CD4-positive, alpha-beta T cell (primary cell): ENCODE measurements around the gene HMOX1. TPM values are rescaled to one million over a fixed set of nuclear protein-coding genes. Genes with fewer than 3 reads are reported as not detected.

Experiments
- ATAC-seq: fragments of 200-7000 bp; cut with Tn5 transposase; one replicate; pipeline ENCODE4 v1.10.0; 2022; ENCODE audit warnings: mild to moderate bottlenecking; ENCODE audit not compliant: poor library complexity
- CTCF ChIA-PET: fragments of 350-600 bp; sonication (Branson Sonifier 250); formaldehyde crosslinking; loops from one replicate; lab custom pipeline; 2021; ENCODE audit warnings: antibody characterized with exemption, inconsistent platforms; lab: Charles Lee
- POLR2A ChIA-PET: fragments of 350-600 bp; sonication (Branson Sonifier 250); formaldehyde crosslinking; loops from one replicate; lab custom pipeline; 2021; ENCODE audit warnings: antibody characterized with exemption, inconsistent platforms; lab: Charles Lee
- DNase-seq, 14 experiments: peaks; one replicate each; pipeline ENCODE4 v3.0.0-alpha.2; 2013 to 2020; ENCODE audit warnings: mixed read lengths in 2 of 14
- H3K27ac ChIP-seq, 2 donors: one replicate each; pipeline versions ENCODE4 v1.5.1 to v1.7.0; 2013; ENCODE audit warnings: low read length in 2 of 2, low read depth in 1 of 2, mild to moderate bottlenecking in 1 of 2
- H3K27me3 ChIP-seq, 2 experiments: 1 replicate in 1 of 2; 2 replicates in 1 of 2; pipeline versions ENCODE4 v1.6.1 to v1.7.0; 2013; ENCODE audit warnings: low read length in 2 of 2, control low read depth in 1 of 2, mild to moderate bottlenecking in 1 of 2, moderate library complexity in 1 of 2; ENCODE audit not compliant: insufficient read depth in 2 of 2, control insufficient read depth in 1 of 2
- H3K36me3 ChIP-seq: one replicate; pipeline ENCODE4 v1.6.1; 2013; ENCODE audit warnings: low read length, control low read depth; ENCODE audit not compliant: insufficient read depth
- H3K4me1 ChIP-seq: one replicate; pipeline ENCODE4 v1.6.1; 2013; ENCODE audit warnings: low read length, control low read depth; ENCODE audit not compliant: insufficient read depth
- H3K4me3 ChIP-seq: one replicate; pipeline ENCODE4 v1.5.1; 2013; ENCODE audit warnings: mild to moderate bottlenecking, low read length, moderate library complexity
- H3K9me3 ChIP-seq, 2 experiments: 1 replicate in 1 of 2; 2 replicates in 1 of 2; pipeline versions ENCODE4 v1.6.1 to v1.7.0; 2013; ENCODE audit warnings: low read length in 2 of 2, mild to moderate bottlenecking in 2 of 2, control low read depth in 1 of 2, moderate library complexity in 1 of 2; ENCODE audit not compliant: control insufficient read depth in 1 of 2, insufficient read depth in 1 of 2
- H3K27ac Mint-ChIP-seq: one replicate; pipeline ENCODE4 v1.8.0; 2020; ENCODE audit warnings: mixed read lengths
- H3K27me3 Mint-ChIP-seq: one replicate; pipeline ENCODE4 v1.8.0; 2021; ENCODE audit warnings: mixed read lengths
- H3K36me3 Mint-ChIP-seq: one replicate; pipeline ENCODE4 v1.8.0; 2021; ENCODE audit warnings: low read depth, mixed read lengths
- H3K4me1 Mint-ChIP-seq: one replicate; pipeline ENCODE4 v1.8.0; 2021; ENCODE audit warnings: low read depth, mixed read lengths
- H3K4me3 Mint-ChIP-seq: one replicate; pipeline ENCODE4 v1.8.0; 2020; ENCODE audit warnings: mild to moderate bottlenecking, mixed read lengths
- H3K9me3 Mint-ChIP-seq: one replicate; pipeline ENCODE4 v1.8.0; 2020; ENCODE audit warnings: mixed read lengths
- intact Hi-C, 2 experiments: fragments of 100-400 bp; cut with DNase I in 1 of 2; cut with micrococcal nuclease in 1 of 2; formaldehyde crosslinking; loops; one replicate each; pipeline versions ENCODE4 v1.15.1 to v1.9.0; 2023 to 2025; cut with DNase I, micrococcal nuclease
- total RNA-seq, 174 experiments: library from RNA in 2 of 174; stranded (reverse) in 2 of 174; gene quantifications; one replicate each; pipeline ENCODE4 v1.2.3 and lab custom pipeline; 2021 to 2026
- TF ChIP-seq, protein P1 (sequence below): fragments of 200-600 bp; IDR thresholded peaks from one replicate; pipeline ENCODE4 v1.8.0; 2022; ENCODE audit warnings: antibody characterized with exemption, mild to moderate bottlenecking

The HMOX1 gene
- total RNA-seq, 2 experiments from 2014 or later, result 1.1 to 1.5 TPM

DNA sequence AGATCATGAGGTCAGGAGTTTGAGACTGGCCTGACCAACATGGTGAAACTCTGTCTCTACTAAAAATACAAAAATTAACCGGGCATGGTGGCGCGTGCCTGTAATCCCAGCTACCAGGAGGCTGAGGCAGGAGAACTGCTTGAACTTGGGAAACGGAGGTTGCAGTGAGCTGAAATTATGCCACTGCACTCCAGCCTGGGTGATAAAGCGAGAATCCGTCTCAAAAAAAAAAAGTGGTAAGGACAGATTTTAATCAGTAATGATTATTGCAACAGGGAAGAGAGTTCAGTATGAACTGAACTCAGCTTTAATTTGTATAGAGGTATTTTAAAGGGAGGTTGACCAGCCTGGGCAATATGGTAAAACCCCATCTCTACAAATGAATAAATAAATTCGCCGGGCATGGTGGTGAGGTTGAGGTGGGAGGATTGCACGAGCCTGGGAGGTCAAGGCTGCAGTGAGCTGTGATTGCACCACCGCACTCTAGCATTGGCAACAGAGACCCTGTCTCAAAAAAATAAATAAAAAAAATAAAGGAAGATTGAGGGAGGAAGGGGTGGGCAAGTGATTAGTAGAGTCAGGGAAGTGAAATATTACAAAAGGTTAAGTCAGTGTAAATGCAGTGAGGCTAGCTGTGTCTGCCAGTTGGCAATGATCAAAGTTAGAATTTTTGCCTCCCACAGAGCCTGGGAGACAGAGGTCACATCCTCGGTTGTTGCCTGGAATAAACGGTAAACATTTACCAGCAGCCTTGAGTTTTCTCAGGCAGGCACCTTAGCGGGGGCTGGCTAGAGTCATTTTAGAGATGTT lies 16.4 kb downstream of the HMOX1 start:
- no peak for ATAC-seq
- Histone ChIP-seq H3K4me1 (peaks cover 27% of the 10 kb centered on the region), H3K4me3 (no peak overlapping the region), H3K27ac (no peak overlapping the region), H3K27me3 (no peaks in the 10 kb centered on the region), H3K36me3 (no peaks in the 10 kb centered on the region), H3K9me3 (no peaks in the 10 kb centered on the region)
- DNase-seq, result no peak
- Mint-ChIP-seq H3K4me3 (peak overlapping the region; percentile 27), H3K9me3 (no peaks in the 10 kb centered on the region), H3K4me1 (peaks cover 18% of the 10 kb centered on the region), H3K27ac (no peak overlapping the region), H3K27me3 (no peaks in the 10 kb centered on the region), H3K36me3 (peaks cover 18% of the 10 kb centered on the region)
- ChIA-PET CTCF (no interaction called here), POLR2A (interaction anchor here (0.9 kb wide), 1 partner anchor 98 kb away, joined by 3 read pairs; the partner anchor contains the start of gene TOM1)
- intact Hi-C loops, result loop anchor here in 1 of 2 experiments (5.0 kb wide), 3 partner anchors 45 to 1110 kb away; partner anchors contain the start of genes FOXRED2 and HMGXB4
- TF ChIP-seq, protein P1, sequence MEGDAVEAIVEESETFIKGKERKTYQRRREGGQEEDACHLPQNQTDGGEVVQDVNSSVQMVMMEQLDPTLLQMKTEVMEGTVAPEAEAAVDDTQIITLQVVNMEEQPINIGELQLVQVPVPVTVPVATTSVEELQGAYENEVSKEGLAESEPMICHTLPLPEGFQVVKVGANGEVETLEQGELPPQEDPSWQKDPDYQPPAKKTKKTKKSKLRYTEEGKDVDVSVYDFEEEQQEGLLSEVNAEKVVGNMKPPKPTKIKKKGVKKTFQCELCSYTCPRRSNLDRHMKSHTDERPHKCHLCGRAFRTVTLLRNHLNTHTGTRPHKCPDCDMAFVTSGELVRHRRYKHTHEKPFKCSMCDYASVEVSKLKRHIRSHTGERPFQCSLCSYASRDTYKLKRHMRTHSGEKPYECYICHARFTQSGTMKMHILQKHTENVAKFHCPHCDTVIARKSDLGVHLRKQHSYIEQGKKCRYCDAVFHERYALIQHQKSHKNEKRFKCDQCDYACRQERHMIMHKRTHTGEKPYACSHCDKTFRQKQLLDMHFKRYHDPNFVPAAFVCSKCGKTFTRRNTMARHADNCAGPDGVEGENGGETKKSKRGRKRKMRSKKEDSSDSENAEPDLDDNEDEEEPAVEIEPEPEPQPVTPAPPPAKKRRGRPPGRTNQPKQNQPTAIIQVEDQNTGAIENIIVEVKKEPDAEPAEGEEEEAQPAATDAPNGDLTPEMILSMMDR, result no peak

DNA sequence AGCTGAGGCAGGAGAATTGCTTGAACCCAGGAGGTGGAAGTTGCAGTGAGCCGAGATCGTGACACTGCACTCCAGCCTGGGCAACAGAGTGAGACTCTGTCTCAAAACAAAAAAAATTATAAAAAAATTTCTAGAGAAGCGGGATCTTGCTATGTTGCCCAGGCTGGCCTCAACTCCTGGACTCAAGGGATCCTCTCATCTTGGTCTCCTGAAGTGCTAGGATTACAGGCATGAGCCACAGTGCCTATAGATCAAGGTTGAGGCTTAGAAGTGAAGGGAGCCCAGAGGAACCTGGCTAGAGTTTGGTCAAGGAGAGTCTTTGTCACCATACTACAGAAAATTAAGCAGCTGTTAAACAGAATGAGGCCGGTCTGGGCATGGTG lies 17.7 kb downstream of the HMOX1 start:
- H3K9me3 ChIP-seq, result no peaks in the 10 kb centered on the region
- TF ChIP-seq, protein P1, result no peak
- H3K4me1 Mint-ChIP-seq, result peaks cover 18% of the 10 kb centered on the region
- no peaks in the 10 kb centered on the region for H3K9me3 Mint-ChIP-seq
- H3K27me3 Mint-ChIP-seq, result no peaks in the 10 kb centered on the region
- intact Hi-C loops, result loop anchor here in 1 of 2 experiments (2.0 to 5.0 kb wide), 4 partner anchors 46 to 1109 kb away; partner anchors contain the start of genes FOXRED2 and HMGXB4
- no peak for DNase-seq
- peaks cover 9% of the 10 kb centered on the region for H3K36me3 ChIP-seq
- ChIA-PET POLR2A (interaction anchor here (2.6 kb wide), 1 partner anchor 99 kb away, joined by 14 read pairs; the partner anchor contains the start of gene TOM1), CTCF (no interaction called here)
- H3K27me3 ChIP-seq, result no peaks in the 10 kb centered on the region
- H3K4me1 ChIP-seq, result peaks cover 34% of the 10 kb centered on the region
- peak overlapping the region; percentile 98 for H3K4me3 Mint-ChIP-seq
- H3K4me3 ChIP-seq, result no peak overlapping the region
- H3K27ac Mint-ChIP-seq, result peak overlapping the region; percentile 69
- H3K36me3 Mint-ChIP-seq, result peaks cover 27% of the 10 kb centered on the region
- ATAC-seq, result no peak
- H3K27ac ChIP-seq, result no peak overlapping the region

DNA sequence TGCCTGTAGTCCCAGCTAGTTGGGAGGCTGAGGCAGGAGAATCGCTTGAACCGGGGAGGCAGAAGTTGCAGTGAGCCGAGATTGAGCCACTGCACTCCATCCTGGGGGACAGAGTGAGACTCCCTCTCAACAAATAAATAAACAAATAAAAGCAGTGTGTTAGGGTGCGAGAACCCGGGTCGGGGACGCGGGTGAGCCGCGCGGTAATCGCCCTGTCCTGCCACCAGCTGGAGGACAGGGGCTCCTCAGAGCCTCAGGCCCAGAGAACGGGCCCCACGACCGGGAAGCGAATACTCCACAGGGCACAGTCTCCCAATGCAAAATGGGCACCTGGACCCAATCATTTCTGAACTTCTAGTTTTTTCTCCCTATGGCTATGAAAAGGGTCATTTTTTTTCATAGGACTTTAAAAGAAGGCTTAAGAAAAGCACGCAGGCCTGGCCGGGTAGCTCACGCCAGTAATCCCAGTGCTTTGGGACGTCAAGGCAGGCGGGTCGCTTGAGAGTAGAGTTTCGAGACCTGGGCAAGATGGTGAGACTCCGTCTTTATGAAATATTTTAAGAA lies 18.3 kb downstream of the HMOX1 start:
- H3K27ac Mint-ChIP-seq, result peak overlapping the region; percentile 95
- peaks cover 33% of the 10 kb centered on the region for H3K36me3 Mint-ChIP-seq
- H3K9me3 ChIP-seq, result no peaks in the 10 kb centered on the region
- H3K4me1 Mint-ChIP-seq, result peaks cover 18% of the 10 kb centered on the region
- TF ChIP-seq, protein P1, result no peak
- DNase-seq (peak in 3 of 14 experiments; percentile 3 to 32 (median 14)), ATAC-seq (no peak)
- H3K27ac ChIP-seq, result peak overlapping the region; percentile 12 to 69
- H3K27me3 Mint-ChIP-seq, result no peaks in the 10 kb centered on the region
- ChIA-PET POLR2A (interaction anchor here (2.6 kb wide), 1 partner anchor 99 kb away, joined by 14 read pairs; the partner anchor contains the start of gene TOM1), CTCF (no interaction called here)
- peak overlapping the region; percentile 98 for H3K4me3 Mint-ChIP-seq
- H3K4me3 ChIP-seq, result peak overlapping the region; percentile 87
- no peaks in the 10 kb centered on the region for H3K9me3 Mint-ChIP-seq
- H3K36me3 ChIP-seq, result peaks cover 9% of the 10 kb centered on the region
- intact Hi-C loops, result loop anchor here in 1 of 2 experiments (2.0 to 5.0 kb wide), 4 partner anchors 47 to 1108 kb away; partner anchors contain the start of genes FOXRED2 and HMGXB4
- no peaks in the 10 kb centered on the region for H3K27me3 ChIP-seq
- H3K4me1 ChIP-seq, result peaks cover 34% of the 10 kb centered on the region
